ENCODE data around the gene WASHC4.

- TF ChIP-seq CTCF (IDR thresholded peaks at IDR 0.05) (no peak), POLR2A (IDR thresholded peaks at IDR 0.05) (no peak)
Observed at GRCh38 chr12:105120551-105120950, 13.0 kb downstream of the WASHC4 start.

Measured in testis (tissue), 2 donors.